H1 (cell line): Measurements from ENCODE around the gene GPR17. TPM values are rescaled to one million over a fixed set of nuclear protein-coding genes. Genes with fewer than 3 reads are reported as not detected.
A peak's percentile ranks its signal among the peaks of the same experiment; 100 is the strongest.

Source experiments
- CTCF ChIA-PET: fragments of 300-600 bp; sonication (Branson Sonifier 250); formaldehyde crosslinking; loops from one replicate; lab custom pipeline; 2021; ENCODE audit not compliant: partially characterized antibody; lab: Charles Lee
- POLR2A ChIA-PET: fragments of 300-600 bp; sonication (Branson Sonifier 250); formaldehyde crosslinking; loops from one replicate; lab custom pipeline; 2021; ENCODE audit warnings: inconsistent platforms; ENCODE audit not compliant: partially characterized antibody; lab: Charles Lee
- DNase-seq, 2 experiments: peaks; one replicate each; pipeline versions ENCODE4 v3.0.0 to v3.0.0-alpha.2; 2010 to 2022; ENCODE audit warnings: low spot score in 2 of 2, low read depth in 1 of 2, mixed read lengths in 1 of 2
- FAIRE-seq: peaks from 2 replicates; lab custom pipeline; 2011; peaks lifted over from hg19 to GRCh38; lab: Jason Lieb, UNC
- H2AFZ ChIP-seq: 2 replicates; pipeline ENCODE4 v1.8.1; 2012; ENCODE audit warnings: low read length, inconsistent platforms
- H2AK5ac ChIP-seq: 2 replicates; pipeline ENCODE4 v1.6.1; 2013; ENCODE audit warnings: low read depth, low read length
- H2BK120ac ChIP-seq: replicated peaks from 2 replicates; pipeline ENCODE3; 2013; ENCODE audit warnings: low read depth, low read length, inconsistent platforms
- H2BK12ac ChIP-seq: 2 replicates; pipeline ENCODE4 v1.6.1; 2013; ENCODE audit warnings: low read depth, low read length
- H2BK15ac ChIP-seq: 2 replicates; pipeline ENCODE4 v1.6.1; 2013; ENCODE audit warnings: low read length
- H2BK20ac ChIP-seq: 2 replicates; pipeline ENCODE4 v1.6.1; 2013; ENCODE audit warnings: low read length
- H2BK5ac ChIP-seq: 2 replicates; pipeline ENCODE4 v1.6.1; 2013; ENCODE audit warnings: low read depth, low read length
- H3K14ac ChIP-seq: 2 replicates; pipeline ENCODE4 v1.6.1; 2013; ENCODE audit warnings: inconsistent platforms; ENCODE audit not compliant: insufficient read length
- H3K18ac ChIP-seq: 2 replicates; pipeline ENCODE4 v1.6.1; 2013; ENCODE audit warnings: low read length; ENCODE audit errors: extremely low read depth
- H3K23ac ChIP-seq: 2 replicates; pipeline ENCODE4 v1.6.1; 2013; ENCODE audit warnings: inconsistent platforms; ENCODE audit not compliant: insufficient read length
- H3K23me2 ChIP-seq: 2 replicates; pipeline ENCODE4 v1.6.1; 2013; ENCODE audit warnings: low read depth, low read length
- H3K27ac ChIP-seq: 2 replicates; pipeline ENCODE4 v1.6.1; 2011; ENCODE audit warnings: low read depth, low read length, inconsistent platforms
- H3K27me3 ChIP-seq, 4 experiments: replicated peaks in 1 of 4; 1 replicate in 1 of 4; 2 replicates in 3 of 4; pipeline versions ENCODE4 v1.6.1 to v1.8.1; 2011 to 2013; ENCODE audit warnings: low read length in 3 of 4, mild to moderate bottlenecking in 3 of 4, inconsistent platforms in 2 of 4, mixed read lengths in 2 of 4, moderate library complexity in 1 of 4; ENCODE audit not compliant: control insufficient read depth in 3 of 4, insufficient read depth in 3 of 4; ENCODE audit errors: extremely low read depth in 1 of 4
- H3K36me3 ChIP-seq, 4 experiments: 2 replicates each; pipeline versions ENCODE4 v1.6.1 to v1.8.1; 2011 to 2013; ENCODE audit warnings: mild to moderate bottlenecking in 4 of 4, low read length in 3 of 4, moderate library complexity in 2 of 4, control low read depth in 1 of 4, inconsistent platforms in 1 of 4; ENCODE audit not compliant: insufficient read depth in 4 of 4, control insufficient read depth in 2 of 4
- H3K4ac ChIP-seq: replicated peaks from 2 replicates; pipeline ENCODE3; 2013; ENCODE audit warnings: low read length, low read depth, mixed read lengths, inconsistent platforms; ENCODE audit not compliant: insufficient read length
- H3K4me1 ChIP-seq, 4 experiments: replicated peaks in 1 of 4; 1 replicate in 1 of 4; 2 replicates in 3 of 4; pipeline versions ENCODE4 v1.6.1 to v1.8.1; 2011 to 2013; ENCODE audit warnings: low read length in 3 of 4, inconsistent platforms in 2 of 4, mixed read lengths in 1 of 4; ENCODE audit not compliant: insufficient read depth in 4 of 4, control insufficient read depth in 3 of 4
- H3K4me2 ChIP-seq, 2 experiments: 2 replicates each; pipeline versions ENCODE4 v1.6.1 to v1.8.1; 2011 to 2013; ENCODE audit warnings: low read depth in 2 of 2, low read length in 2 of 2, control low read depth in 1 of 2, inconsistent platforms in 1 of 2, mild to moderate bottlenecking in 1 of 2; ENCODE audit not compliant: insufficient read depth in 1 of 2
- H3K4me3 ChIP-seq, 4 experiments: fragments of 200-600, 300-600 bp in 1 of 4; sonication (generic), shearing (Covaris generic), sonication (Bioruptor Twin) in 1 of 4; 2 replicates each; pipeline versions ENCODE4 v1.5.1 to v1.8.1; 2011 to 2016; ENCODE audit warnings: low read length in 4 of 4, low read depth in 3 of 4, control low read depth in 2 of 4, inconsistent platforms in 2 of 4, mild to moderate bottlenecking in 2 of 4, mixed read lengths in 1 of 4, moderate library complexity in 1 of 4; ENCODE audit not compliant: insufficient read depth in 2 of 4; ENCODE audit errors: extremely low read depth in 1 of 4
- H3K56ac ChIP-seq: replicated peaks from 2 replicates; pipeline ENCODE3; 2013; ENCODE audit warnings: low read depth, mild to moderate bottlenecking, mixed read lengths, low read length, inconsistent platforms; ENCODE audit not compliant: insufficient read length
- H3K79me1 ChIP-seq: 2 replicates; pipeline ENCODE4 v1.6.1; 2013; ENCODE audit warnings: low read depth, low read length, control low read depth
- H3K79me2 ChIP-seq, 2 experiments: 2 replicates each; pipeline versions ENCODE4 v1.6.1 to v1.8.1; 2012 to 2013; ENCODE audit warnings: low read length in 2 of 2, mild to moderate bottlenecking in 2 of 2, inconsistent platforms in 1 of 2; ENCODE audit not compliant: insufficient read depth in 2 of 2, control insufficient read depth in 1 of 2
- H3K9ac ChIP-seq, 4 experiments: replicated peaks in 1 of 4; 1 replicate in 1 of 4; 2 replicates in 3 of 4; pipeline versions ENCODE4 v1.6.1 to v1.8.1; 2011 to 2013; ENCODE audit warnings: low read depth in 3 of 4, low read length in 3 of 4, control low read depth in 2 of 4, mild to moderate bottlenecking in 2 of 4, moderate library complexity in 2 of 4, inconsistent platforms in 1 of 4; ENCODE audit errors: extremely low read depth in 1 of 4
- H3K9me3 ChIP-seq, 2 experiments: 2 replicates each; pipeline versions ENCODE4 v1.6.1 to v1.8.1; 2012 to 2013; ENCODE audit warnings: mild to moderate bottlenecking in 2 of 2, moderate library complexity in 2 of 2, control low read depth in 1 of 2, inconsistent platforms in 1 of 2, low read depth in 1 of 2, low read length in 1 of 2, mixed read lengths in 1 of 2; ENCODE audit not compliant: insufficient read depth in 2 of 2
- H4K20me1 ChIP-seq, 2 experiments: replicated peaks in 1 of 2; 2 replicates each; pipeline versions ENCODE3 to v1.8.1; 2011 to 2013; ENCODE audit warnings: inconsistent platforms in 2 of 2, low read length in 2 of 2, mild to moderate bottlenecking in 1 of 2; ENCODE audit not compliant: insufficient read depth in 2 of 2, control insufficient read depth in 1 of 2
- H4K5ac ChIP-seq: 2 replicates; pipeline ENCODE4 v1.6.1; 2013; ENCODE audit warnings: low read length, low read depth, mixed read lengths, inconsistent platforms; ENCODE audit not compliant: insufficient read length
- H4K8ac ChIP-seq: 2 replicates; pipeline ENCODE4 v1.8.0; 2013; ENCODE audit warnings: mild to moderate bottlenecking, moderate library complexity, low read length, inconsistent platforms; ENCODE audit not compliant: insufficient read depth; ENCODE audit errors: extremely low read depth
- H4K91ac ChIP-seq: replicated peaks from 2 replicates; pipeline ENCODE3; 2013; ENCODE audit warnings: low read length, mixed read lengths, inconsistent platforms; ENCODE audit not compliant: insufficient read length
- CBX8 ChIP-seq: fragments of 300-800, 300-1000 bp; sonication (generic); IDR thresholded peaks from 2 replicates; pipeline ENCODE4 v1.7.1; 2016; ENCODE audit warnings: low read depth, low read length, borderline replicate concordance
- CTBP2 ChIP-seq: IDR thresholded peaks from 2 replicates; pipeline ENCODE4 v1.7.0; 2011; ENCODE audit warnings: borderline replicate concordance, mild to moderate bottlenecking, moderate library complexity, mixed read lengths, low read length; ENCODE audit not compliant: insufficient read depth, insufficient read length
- GABPA ChIP-seq: IDR thresholded peaks from 2 replicates; pipeline ENCODE4 v1.6.1; 2011; ENCODE audit warnings: mild to moderate bottlenecking, low read length, moderate library complexity, borderline replicate concordance; ENCODE audit not compliant: insufficient read depth
- HDAC2 ChIP-seq, 2 experiments: fragments of 300-600 bp in 1 of 2; sonication (generic) in 1 of 2; IDR thresholded peaks; 2 replicates each; pipeline ENCODE4 v1.6.1; 2011 to 2012; ENCODE audit warnings: low read depth in 2 of 2, low read length in 2 of 2, mild to moderate bottlenecking in 2 of 2, moderate library complexity in 2 of 2, borderline replicate concordance in 1 of 2, inconsistent platforms in 1 of 2
- RFX5 ChIP-seq: IDR thresholded peaks from 2 replicates; pipeline ENCODE4 v1.6.1; 2011; ENCODE audit warnings: low read depth, low read length, improper control_type of control experiment, borderline replicate concordance
- SIX5 ChIP-seq: IDR thresholded peaks from 2 replicates; pipeline ENCODE4 v1.6.1; 2011; ENCODE audit warnings: mild to moderate bottlenecking, low read depth, low read length
- WGBS, 2 experiments: shearing (Covaris generic) in 1 of 2; methylation state at CpG; one replicate each; pipeline versions ENCODE4 v1.1.6 to v1.1.7; 2013 to 2015; ENCODE audit warnings: low lambda C conversion rate in 2 of 2, mixed read lengths in 2 of 2, inconsistent platforms in 1 of 2, low coverage in 1 of 2, missing lambda C conversion rate in 1 of 2; ENCODE audit not compliant: insufficient replicate concordance in 2 of 2, insufficient coverage in 1 of 2, insufficient read length in 1 of 2; ENCODE audit errors: extremely low coverage in 1 of 2, missing lambda C conversion rate in 1 of 2; 5-methylcytosine and 5-hydroxymethylcytosine counted together
- polyA plus RNA-seq, 7 experiments: library from polyadenylated mRNA; depleted of rRNA in 3 of 7; stranded (reverse) in 5 of 7; unstranded in 2 of 7; fragments of >200 nt in 5 of 7; fragments of 200-250 nt in 2 of 7; gene quantifications; 1 replicate in 5 of 7; 2 replicates in 1 of 7; 4 replicates in 1 of 7; pipeline versions ENCODE4 v1.2.1 to v1.2.3, GENCODE V29; 2011 to 2013; ENCODE audit warnings: missing spikeins in 2 of 7, mixed read lengths in 2 of 7
- total RNA-seq: library from RNA; stranded (reverse); fragmentation: NEBNext Ultra II Directional; extraction: Animal tissue kit (Norgen Biotek cat#: 25700); gene quantifications from 2 replicates; pipeline ENCODE4 v1.2.1, GENCODE V29; 2021

The GPR17 gene
- total and polyA plus RNA-seq, 2 of the 8 experiments (the other 6 are each of a cell fraction or from before 2014, with no cell fraction given): 0.03 TPM; not detected in 1

DNA sequence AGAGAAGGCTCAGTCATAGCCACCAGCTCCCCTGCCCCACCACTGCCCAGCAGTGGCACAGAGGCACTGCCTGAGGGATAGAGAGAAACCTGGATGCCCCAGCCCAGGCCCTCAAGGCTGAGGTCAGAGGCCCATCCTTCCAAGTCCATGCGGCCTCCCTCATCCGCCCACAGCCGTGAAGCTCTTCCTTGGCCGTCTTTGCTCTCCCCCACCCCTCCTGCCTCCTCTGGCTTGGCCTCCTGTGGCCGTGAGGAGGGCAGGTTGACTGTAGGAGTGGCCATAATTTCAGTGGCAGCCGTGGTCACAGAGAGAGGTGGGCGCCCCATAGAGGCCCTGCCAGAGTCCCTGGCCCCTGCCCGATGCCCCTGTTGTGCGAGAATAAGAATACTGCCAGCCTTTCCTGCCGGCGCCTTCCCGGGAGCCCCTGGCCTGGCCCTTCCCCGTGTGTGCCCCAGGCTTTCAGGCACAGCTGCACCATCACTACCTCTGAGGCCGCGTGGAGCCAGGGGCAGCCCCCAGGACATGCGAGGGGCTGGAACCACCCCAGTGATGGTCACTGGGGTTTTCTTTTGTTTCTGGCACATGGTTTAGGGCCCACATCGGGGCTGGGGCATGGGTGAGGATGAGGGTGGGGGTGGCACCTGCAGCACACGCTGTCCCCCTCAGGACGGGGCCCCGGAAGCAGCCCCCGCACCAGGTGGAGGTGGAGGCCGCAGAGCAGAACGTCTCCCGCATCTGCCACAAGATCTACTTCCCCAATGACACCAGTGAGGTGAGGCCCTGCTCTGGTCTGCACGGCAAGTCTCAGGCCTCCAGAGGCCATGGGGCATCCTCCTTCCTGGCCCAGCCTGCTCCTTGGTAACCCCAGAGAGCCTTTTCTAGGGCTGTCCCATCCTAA is 13.1 kb upstream of the GPR17 start:
- H4K91ac ChIP-seq: no peak overlapping the region
- TF ChIP-seq HDAC2 (IDR thresholded peaks at IDR 0.05; ENCODE audit: borderline replicate concordance in 1 of 2, low read depth in 2 of 2, low read length in 2 of 2) (no peak), RFX5 (no peak), SIX5 (no peak), CTBP2 (no peak), CBX8 (no peak), GABPA (no peak)

More for the DNA sequence above, 13.1 kb upstream of the GPR17 start:
- Histone ChIP-seq H3K56ac (no peak overlapping the region), H2AFZ (no peak overlapping the region), H3K23me2 (no peaks in the 10 kb centered on the region), H3K23ac (no peak overlapping the region), H3K4ac (no peak overlapping the region), H2BK15ac (no peak overlapping the region), H3K14ac (no peak overlapping the region), H3K4me3 (no peak overlapping the region), H4K8ac (peak overlapping the region; percentile 45; the same call in 1 of the 2 replicates), H3K27me3 (no peaks in the 10 kb centered on the region), H3K4me1 (peaks cover 0 to 9% (median 2%) of the 10 kb centered on the region in 4 experiments; a peak in 5 of 7 replicates), H3K36me3 (no peaks in the 10 kb centered on the region), H3K4me2 (no peak overlapping the region), H2BK20ac (no peak overlapping the region), H3K27ac (no peak overlapping the region), H2BK12ac (no peak overlapping the region), H4K5ac (no peak overlapping the region), H3K79me2 (no peaks in the 10 kb centered on the region), H2BK120ac (no peak overlapping the region), H3K79me1 (no peaks in the 10 kb centered on the region), H2BK5ac (no peak overlapping the region), H3K9me3 (no peaks in the 10 kb centered on the region), H2AK5ac (no peak overlapping the region), H3K18ac (no peak overlapping the region), H3K9ac (no peak overlapping the region), H4K20me1 (no peaks in the 10 kb centered on the region)
- FAIRE-seq (no peak), DNase-seq (no peak)
- 93% methylated on average over 18 of the region's 25 CpGs; no CpG with 5 or more reads in 1 of the 2 experiments for WGBS, 2 experiments
- CTCF ChIA-PET: interaction anchor here (2.6 to 3.2 kb wide), 2 partner anchors 17 to 42 kb away, joined by 9 to 15 read pairs; no protein-coding TSS in a partner anchor
- POLR2A ChIA-PET: no interaction called here
